HepG2 (cell line): ENCODE measurements around the gene GASK1A. TPM values are rescaled to one million over a fixed set of nuclear protein-coding genes. Genes with fewer than 3 reads are reported as not detected.

ENCODE experiments used
- ATAC-seq: fragments of 200-7000 bp; cut with Tn5 transposase; 3 replicates; pipeline ENCODE4 v1.9.1; 2020; ENCODE audit warnings: mild to moderate bottlenecking, moderate library complexity
- BruUV-seq: library from RNA; stranded (reverse); fragments of 400-500 nt; replicated peaks from 2 replicates; lab custom pipeline; 2021; lab: Mats Ljungman, UMichigan
- CTCF ChIA-PET: fragments of 300-600 bp; formaldehyde crosslinking; extraction: SDS; loops from one replicate; lab custom pipeline; 2021; ENCODE audit warnings: low total read pairs, inconsistent platforms, low intra/inter-chr PET ratio; lab: Yijun Ruan, JAX
- POLR2A ChIA-PET: fragments of 350-600 bp; sonication (Branson Sonifier 250); formaldehyde crosslinking; loops from one replicate; lab custom pipeline; 2020; ENCODE audit warnings: antibody characterized with exemption, inconsistent platforms; lab: Yijun Ruan, JAX
- DNase-seq: peaks from one replicate; pipeline ENCODE4 v3.0.0-alpha.2; 2015; ENCODE audit warnings: low spot score
- FAIRE-seq: peaks from 3 replicates; lab custom pipeline; 2011; peaks lifted over from hg19 to GRCh38; lab: Jason Lieb, UNC
- H2AFZ ChIP-seq: one replicate; pipeline ENCODE4 v1.6.1; 2011; ENCODE audit warnings: low read length, inconsistent platforms
- H3K27ac ChIP-seq: fragments of 300-600 bp; 3 replicates; pipeline ENCODE4 v1.8.0; 2011; ENCODE audit warnings: mixed run types, mild to moderate bottlenecking, mixed read lengths, low read length, inconsistent platforms; ENCODE audit not compliant: insufficient read depth; ENCODE audit errors: extremely low read length
- H3K27me3 ChIP-seq, 2 experiments: fragments of 200-600 bp in 1 of 2; 2 replicates in 1 of 2; 3 replicates in 1 of 2; pipeline versions ENCODE4 v1.6.0 to v1.8.0; 2011; ENCODE audit warnings: low read length in 2 of 2, mild to moderate bottlenecking in 2 of 2, moderate library complexity in 2 of 2, inconsistent platforms in 1 of 2; ENCODE audit not compliant: insufficient read depth in 2 of 2, control insufficient read depth in 1 of 2
- H3K36me3 ChIP-seq, 2 experiments: fragments of 200-600 bp in 1 of 2; replicated peaks in 1 of 2; 2 replicates in 1 of 2; 3 replicates in 1 of 2; pipeline versions ENCODE4 v1.5.1 to v1.8.0; 2011; ENCODE audit warnings: low read length in 2 of 2, inconsistent platforms in 1 of 2; ENCODE audit not compliant: insufficient read depth in 2 of 2, control insufficient read depth in 1 of 2
- H3K4me1 ChIP-seq: 2 replicates; pipeline ENCODE4 v1.5.1; 2012; ENCODE audit warnings: low read length, inconsistent platforms; ENCODE audit not compliant: insufficient read depth
- H3K4me2 ChIP-seq: 2 replicates; pipeline ENCODE4 v1.6.0; 2011; ENCODE audit warnings: low read depth, low read length, inconsistent platforms
- H3K4me3 ChIP-seq, 3 experiments: fragments of 200-600 bp in 1 of 3; sonication (generic), shearing (Covaris generic) in 1 of 3; replicated peaks in 1 of 3; 2 replicates each; pipeline ENCODE4 v1.5.1; 2011 to 2016; ENCODE audit warnings: low read length in 3 of 3, inconsistent platforms in 2 of 3, low read depth in 2 of 3, mild to moderate bottlenecking in 2 of 3, control low read depth in 1 of 3, mixed read lengths in 1 of 3; ENCODE audit not compliant: insufficient read depth in 1 of 3
- H3K79me2 ChIP-seq: one replicate; pipeline ENCODE4 v1.6.1; 2011; ENCODE audit warnings: low read length, inconsistent platforms; ENCODE audit not compliant: insufficient read depth
- H3K9ac ChIP-seq: 2 replicates; pipeline ENCODE4 v1.6.0; 2011; ENCODE audit warnings: mild to moderate bottlenecking, low read depth, low read length, inconsistent platforms; ENCODE audit not compliant: insufficient read depth
- H3K9me3 ChIP-seq: 2 replicates; pipeline ENCODE4 v1.5.1; 2012; ENCODE audit warnings: mild to moderate bottlenecking, low read length
- H4K20me1 ChIP-seq: 2 replicates; pipeline ENCODE4 v1.6.0; 2011; ENCODE audit warnings: inconsistent platforms, mild to moderate bottlenecking, low read length, moderate library complexity; ENCODE audit not compliant: insufficient read depth
- EZH2 ChIP-seq: conservative IDR thresholded peaks from 2 replicates; pipeline ENCODE4 v1.6.1; 2012; ENCODE audit warnings: mild to moderate bottlenecking, low read depth, low read length, moderate library complexity
- FOXK2 ChIP-seq: fragments of 450-650 bp; IDR thresholded peaks from 2 replicates; pipeline ENCODE4 v1.6.1; 2016
- HNRNPUL1 ChIP-seq: fragments of 200-400 bp; formaldehyde crosslinking; IDR thresholded peaks from 2 replicates; pipeline ENCODE4 v1.6.1; 2017; ENCODE audit warnings: low read depth, mild to moderate bottlenecking, low read length, moderate library complexity
- SRSF1 ChIP-seq: fragments of 200-400 bp; formaldehyde crosslinking; optimal IDR thresholded peaks from 2 replicates; pipeline ENCODE3; 2017; ENCODE audit warnings: mild to moderate bottlenecking, low read depth, low read length, moderate library complexity
- TBP ChIP-seq: sonication (generic); formaldehyde crosslinking; IDR thresholded peaks from 2 replicates; pipeline ENCODE4 v1.5.0; 2020; ENCODE audit warnings: missing genetic modification reagents
- TEAD2 ChIP-seq: sonication (generic); formaldehyde crosslinking; IDR thresholded peaks from 2 replicates; pipeline ENCODE4 v1.9.0; 2021; ENCODE audit warnings: missing genetic modification reagents
- WGBS: methylation state at CpG from one replicate; pipeline ENCODE4 v1.1.6; 2017; ENCODE audit warnings: low lambda C conversion rate; 5-methylcytosine and 5-hydroxymethylcytosine counted together
- in situ Hi-C: cut with HindIII; loops from 2 replicates; pipeline ENCODE4 v1.10.0; 2017; ENCODE audit warnings: low pct_unique_long_range_greater_than_20kb; ENCODE audit not compliant: extremely low pct_ligation_motif_present
- intact Hi-C: fragments of 100-400 bp; cut with micrococcal nuclease; formaldehyde crosslinking; loops from one replicate; pipeline ENCODE4 v1.10.0; 2022; ENCODE audit not compliant: unreplicated experiment
- polyA plus RNA-seq, 8 experiments: library from polyadenylated mRNA; depleted of rRNA in 3 of 8; stranded (reverse) in 7 of 8; unstranded in 1 of 8; fragments of >200 nt; fragmentation: Illumina TruSeq in 4 of 8; extraction: Trizol in 4 of 8; gene quantifications; 2 replicates each; pipeline versions ENCODE4 v1.2.1 to v1.2.3, GENCODE V29; 2011 to 2016; ENCODE audit warnings: low read depth in 4 of 8, missing spikeins in 1 of 8, mixed read lengths in 1 of 8; ENCODE audit not compliant: insufficient read depth in 1 of 8
- total RNA-seq, 5 experiments: library from RNA; depleted of rRNA; stranded (reverse); fragments of >200 nt; fragmentation: Illumina TruSeq; extraction: Trizol; gene quantifications; 2 replicates each; pipeline ENCODE4 v1.2.3, GENCODE V29; 2016; ENCODE audit warnings: low read depth in 1 of 5
- TF ChIP-seq, protein P1 (sequence below): sonication (generic); formaldehyde crosslinking; IDR thresholded peaks from 2 replicates; pipeline ENCODE4 v1.4.0; 2020; ENCODE audit warnings: missing genetic modification reagents
- TF ChIP-seq, protein P2 (sequence below): sonication (generic); formaldehyde crosslinking; IDR thresholded peaks from one replicate; pipeline ENCODE4 v1.5.1; 2020; ENCODE audit warnings: mild to moderate bottlenecking, missing genetic modification reagents; ENCODE audit errors: not compliant biosample characterization

Gene GASK1A
- total and polyA plus RNA-seq, 2 of the 13 experiments (the other 11 are each of a cell fraction or from before 2014, with no cell fraction given), result not detected

DNA sequence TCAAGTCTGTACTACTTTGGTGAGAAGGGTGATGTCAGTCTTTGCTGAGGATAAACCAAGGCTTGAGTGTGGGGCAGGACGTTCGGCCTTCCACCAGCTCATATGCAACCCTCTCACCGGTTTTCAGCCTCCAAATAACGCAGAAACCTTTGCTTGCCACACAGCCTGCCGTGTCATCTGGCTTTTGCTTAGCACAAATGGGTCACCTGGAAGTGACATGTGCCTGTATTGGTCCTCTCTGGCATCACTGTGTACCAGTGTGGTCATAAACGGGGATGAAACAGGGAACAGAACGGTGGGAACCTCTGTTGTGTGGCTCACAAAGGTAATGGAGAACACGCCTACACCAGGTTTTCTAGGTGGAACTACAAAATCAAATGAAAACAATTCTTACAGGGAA lies 119.7 kb downstream of the GASK1A start:
- no peaks in the 10 kb centered on the region for H3K9me3 ChIP-seq
- DNase-seq (no peak), ATAC-seq (no peak), FAIRE-seq (no peak)
- POLR2A ChIA-PET, result no interaction called here
- intact Hi-C loops, result no loop called here
- H3K27me3 ChIP-seq, result no peaks in the 10 kb centered on the region
- H3K27ac ChIP-seq, result no peak overlapping the region
- H2AFZ ChIP-seq, result no peak overlapping the region
- TF ChIP-seq HNRNPUL1 (no peak), SRSF1 (no peak)
- TF ChIP-seq, protein P1, sequence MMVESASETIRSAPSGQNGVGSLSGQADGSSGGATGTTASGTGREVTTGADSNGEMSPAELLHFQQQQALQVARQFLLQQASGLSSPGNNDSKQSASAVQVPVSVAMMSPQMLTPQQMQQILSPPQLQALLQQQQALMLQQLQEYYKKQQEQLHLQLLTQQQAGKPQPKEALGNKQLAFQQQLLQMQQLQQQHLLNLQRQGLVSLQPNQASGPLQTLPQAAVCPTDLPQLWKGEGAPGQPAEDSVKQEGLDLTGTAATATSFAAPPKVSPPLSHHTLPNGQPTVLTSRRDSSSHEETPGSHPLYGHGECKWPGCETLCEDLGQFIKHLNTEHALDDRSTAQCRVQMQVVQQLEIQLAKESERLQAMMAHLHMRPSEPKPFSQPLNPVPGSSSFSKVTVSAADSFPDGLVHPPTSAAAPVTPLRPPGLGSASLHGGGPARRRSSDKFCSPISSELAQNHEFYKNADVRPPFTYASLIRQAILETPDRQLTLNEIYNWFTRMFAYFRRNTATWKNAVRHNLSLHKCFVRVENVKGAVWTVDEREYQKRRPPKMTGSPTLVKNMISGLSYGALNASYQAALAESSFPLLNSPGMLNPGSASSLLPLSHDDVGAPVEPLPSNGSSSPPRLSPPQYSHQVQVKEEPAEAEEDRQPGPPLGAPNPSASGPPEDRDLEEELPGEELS, result no peak
- H3K79me2 ChIP-seq, result no peaks in the 10 kb centered on the region
- CTCF ChIA-PET, result no interaction called here
- in situ Hi-C loops, result no loop called here
- BruUV-seq, result no TSS peak
- H3K9ac ChIP-seq, result no peak overlapping the region
- H3K36me3 ChIP-seq, result no peaks in the 10 kb centered on the region
- H3K4me3 ChIP-seq, result no peak overlapping the region
- no peaks in the 10 kb centered on the region for H3K4me1 ChIP-seq
- H3K4me2 ChIP-seq, result no peak overlapping the region
- no peaks in the 10 kb centered on the region for H4K20me1 ChIP-seq
- 81% methylated on average over 8 of the region's 8 CpGs for WGBS

DNA sequence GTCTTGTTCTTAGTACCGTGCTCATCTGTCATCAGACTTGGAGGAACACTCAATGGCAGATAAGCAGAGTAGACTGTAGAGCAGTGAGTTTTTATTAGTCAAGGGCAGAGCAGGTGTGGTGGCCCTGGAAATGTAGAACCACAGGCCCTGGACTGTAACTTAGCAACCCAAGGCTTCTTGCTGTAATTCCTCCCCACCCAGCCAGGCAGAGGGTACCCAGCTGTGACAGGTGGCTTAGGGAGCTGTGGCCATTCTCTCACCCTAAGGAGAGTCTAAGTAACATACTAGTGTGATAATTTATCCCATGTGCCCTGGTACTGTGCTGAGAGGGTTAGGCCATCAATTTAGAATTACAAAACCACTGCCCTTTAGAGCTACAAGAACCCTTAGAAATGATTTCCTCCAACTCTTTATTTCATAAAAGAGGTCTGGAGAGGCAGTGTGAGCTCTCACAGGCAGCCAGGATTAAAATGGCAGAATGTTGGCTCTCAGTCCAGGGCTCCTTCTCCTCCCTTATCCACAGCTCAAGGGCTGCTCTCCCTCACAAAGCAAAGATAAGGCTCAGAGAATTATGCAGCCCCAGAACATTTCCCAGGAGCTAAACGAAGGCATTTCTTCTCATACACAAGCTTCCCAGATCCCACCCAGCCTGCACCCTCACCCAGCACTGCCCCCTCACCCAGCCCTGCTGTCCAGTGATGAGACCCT lies 123.8 kb downstream of the GASK1A start:
- H3K9ac ChIP-seq, result no peak overlapping the region
- H3K4me2 ChIP-seq, result no peak overlapping the region
- no peaks in the 10 kb centered on the region for H3K36me3 ChIP-seq
- H3K27me3 ChIP-seq, result no peaks in the 10 kb centered on the region
- H3K4me3 ChIP-seq, result no peak overlapping the region
- no peaks in the 10 kb centered on the region for H4K20me1 ChIP-seq
- ChIA-PET POLR2A (no interaction called here), CTCF (no interaction called here)
- no peak for ATAC-seq
- H3K9me3 ChIP-seq, result no peaks in the 10 kb centered on the region
- no TSS peak for BruUV-seq
- no peak overlapping the region for H3K27ac ChIP-seq
- in situ Hi-C loops (no loop called here), intact Hi-C loops (no loop called here)
- H3K79me2 ChIP-seq, result no peaks in the 10 kb centered on the region
- no peak for DNase-seq
- FAIRE-seq, result no peak
- H3K4me1 ChIP-seq, result peaks cover 22% of the 10 kb centered on the region
- no peak overlapping the region for H2AFZ ChIP-seq
- 81% methylated on average over 2 of the region's 2 CpGs for WGBS
- TF ChIP-seq FOXK2 (no peak), TBP (CRISPR knock-in tag) (no peak), TEAD2 (CRISPR knock-in tag) (no peak), EZH2 (no peak)
- TF ChIP-seq, protein P2, sequence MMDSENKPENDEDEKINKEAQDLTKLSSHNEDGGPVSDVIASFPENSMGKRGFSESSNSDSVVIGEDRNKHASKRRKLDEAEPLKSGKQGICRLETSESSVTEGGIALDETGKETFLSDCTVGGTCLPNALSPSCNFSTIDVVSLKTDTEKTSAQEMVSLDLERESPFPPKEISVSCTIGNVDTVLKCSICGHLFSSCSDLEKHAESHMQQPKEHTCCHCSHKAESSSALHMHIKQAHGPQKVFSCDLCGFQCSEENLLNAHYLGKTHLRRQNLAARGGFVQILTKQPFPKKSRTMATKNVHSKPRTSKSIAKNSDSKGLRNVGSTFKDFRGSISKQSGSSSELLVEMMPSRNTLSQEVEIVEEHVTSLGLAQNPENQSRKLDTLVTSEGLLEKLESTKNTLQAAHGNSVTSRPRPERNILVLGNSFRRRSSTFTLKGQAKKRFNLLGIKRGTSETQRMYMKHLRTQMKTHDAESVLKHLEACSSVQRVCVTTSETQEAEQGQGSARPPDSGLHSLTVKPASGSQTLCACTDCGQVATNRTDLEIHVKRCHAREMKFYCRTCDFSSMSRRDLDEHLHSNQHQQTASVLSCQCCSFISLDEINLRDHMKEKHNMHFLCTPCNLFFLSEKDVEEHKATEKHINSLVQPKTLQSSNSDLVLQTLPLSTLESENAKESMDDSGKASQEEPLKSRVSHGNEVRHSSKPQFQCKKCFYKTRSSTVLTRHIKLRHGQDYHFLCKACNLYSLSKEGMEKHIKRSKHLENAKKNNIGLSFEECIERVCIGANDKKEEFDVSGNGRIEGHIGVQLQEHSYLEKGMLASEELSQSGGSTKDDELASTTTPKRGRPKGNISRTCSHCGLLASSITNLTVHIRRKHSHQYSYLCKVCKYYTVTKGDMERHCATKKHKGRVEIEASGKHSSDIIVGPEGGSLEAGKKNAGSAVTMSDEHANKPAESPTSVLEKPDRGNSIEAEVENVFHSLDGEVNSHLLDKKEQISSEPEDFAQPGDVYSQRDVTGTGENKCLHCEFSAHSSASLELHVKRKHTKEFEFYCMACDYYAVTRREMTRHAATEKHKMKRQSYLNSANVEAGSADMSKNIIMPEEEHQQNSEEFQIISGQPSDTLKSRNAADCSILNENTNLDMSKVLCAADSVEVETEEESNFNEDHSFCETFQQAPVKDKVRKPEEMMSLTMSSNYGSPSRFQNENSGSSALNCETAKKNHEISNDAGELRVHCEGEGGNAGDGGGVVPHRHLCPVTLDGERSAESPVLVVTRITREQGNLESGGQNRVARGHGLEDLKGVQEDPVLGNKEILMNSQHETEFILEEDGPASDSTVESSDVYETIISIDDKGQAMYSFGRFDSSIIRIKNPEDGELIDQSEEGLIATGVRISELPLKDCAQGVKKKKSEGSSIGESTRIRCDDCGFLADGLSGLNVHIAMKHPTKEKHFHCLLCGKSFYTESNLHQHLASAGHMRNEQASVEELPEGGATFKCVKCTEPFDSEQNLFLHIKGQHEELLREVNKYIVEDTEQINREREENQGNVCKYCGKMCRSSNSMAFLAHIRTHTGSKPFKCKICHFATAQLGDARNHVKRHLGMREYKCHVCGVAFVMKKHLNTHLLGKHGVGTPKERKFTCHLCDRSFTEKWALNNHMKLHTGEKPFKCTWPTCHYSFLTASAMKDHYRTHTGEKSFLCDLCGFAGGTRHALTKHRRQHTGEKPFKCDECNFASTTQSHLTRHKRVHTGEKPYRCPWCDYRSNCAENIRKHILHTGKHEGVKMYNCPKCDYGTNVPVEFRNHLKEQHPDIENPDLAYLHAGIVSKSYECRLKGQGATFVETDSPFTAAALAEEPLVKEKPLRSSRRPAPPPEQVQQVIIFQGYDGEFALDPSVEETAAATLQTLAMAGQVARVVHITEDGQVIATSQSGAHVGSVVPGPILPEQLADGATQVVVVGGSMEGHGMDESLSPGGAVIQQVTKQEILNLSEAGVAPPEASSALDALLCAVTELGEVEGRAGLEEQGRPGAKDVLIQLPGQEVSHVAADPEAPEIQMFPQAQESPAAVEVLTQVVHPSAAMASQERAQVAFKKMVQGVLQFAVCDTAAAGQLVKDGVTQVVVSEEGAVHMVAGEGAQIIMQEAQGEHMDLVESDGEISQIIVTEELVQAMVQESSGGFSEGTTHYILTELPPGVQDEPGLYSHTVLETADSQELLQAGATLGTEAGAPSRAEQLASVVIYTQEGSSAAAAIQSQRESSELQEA, result no peak
